Activated naive CD4-positive, alpha-beta T cell treated with Interleukin-2 at 50 U/mL for 16 hours (primary cell): Measurements from ENCODE around the gene C2orf81.
A peak's percentile ranks its signal among the peaks of the same experiment; 100 is the strongest.
"Not testable (repeated sequence)": the region's sequence is repeated elsewhere in the genome, so short reads cannot be mapped to it uniquely, and the experiment has no call there.

Experiments used
- DNase-seq: peaks from one replicate; pipeline ENCODE4 v3.0.0-alpha.2; 2020

The C2orf81 gene

GRCh38 chr2:74421221-74421870 is at the start of gene C2orf81, which contains the start of gene WDR54:
Gene C2orf81, minus strand, starts transcription at chr2:74421619. Its CDS starts 59 bp downstream, at chr2:74421560.
Gene WDR54, plus strand, starts transcription at chr2:74421730. Its CDS starts 424 bp downstream, at chr2:74422154.
- peak; percentile 94 for DNase-seq

GRCh38 chr2:74470742-74471141 is 49.3 kb upstream of the C2orf81 start:
- DNase-seq: not testable (repeated sequence)

GRCh38 chr2:74464406-74464805 is 43.0 kb upstream of the C2orf81 start:
- no peak for DNase-seq

- DNase-seq: no peak
These were observed 41.3 kb upstream of the C2orf81 start for GRCh38 chr2:74462786-74463105.

GRCh38 chr2:74462054-74462785 is 40.8 kb upstream of the C2orf81 start:
- no peak for DNase-seq

- no peak for DNase-seq
These were observed 40.0 kb upstream of the C2orf81 start for GRCh38 chr2:74461187-74462053.

GRCh38 chr2:74460187-74460586 is 38.8 kb upstream of the C2orf81 start:
- not testable (repeated sequence) for DNase-seq

- not testable (repeated sequence) for DNase-seq
These were observed 38.2 kb upstream of the C2orf81 start for GRCh38 chr2:74459503-74460118.

- no peak for DNase-seq
These were observed 37.5 kb upstream of the C2orf81 start for GRCh38 chr2:74458938-74459363.

- peak; percentile 99 for DNase-seq
These were observed 36.9 kb upstream of the C2orf81 start, which contains the start of gene WBP1 for GRCh38 chr2:74458132-74458937. Gene WBP1, plus strand, starts transcription at chr2:74458438. Its CDS starts 165 bp downstream, at chr2:74458603.

- peak; percentile 85 for DNase-seq
These were observed 36.2 kb upstream of the C2orf81 start for GRCh38 chr2:74457549-74458131.

GRCh38 chr2:74457129-74457548 is 35.7 kb upstream of the C2orf81 start:
- no peak for DNase-seq

GRCh38 chr2:74454654-74455511 is 33.5 kb upstream of the C2orf81 start, which contains the start of gene INO80B:
Gene INO80B, plus strand, starts transcription at chr2:74455087. Its CDS starts 30 bp downstream, at chr2:74455117.
- DNase-seq: peak; percentile 97

- no peak for DNase-seq
These were observed 29.3 kb upstream of the C2orf81 start for GRCh38 chr2:74450570-74451190.

- DNase-seq: no peak
These were observed 27.4 kb upstream of the C2orf81 start for GRCh38 chr2:74448771-74449170.

- DNase-seq: no peak
These were observed 26.0 kb upstream of the C2orf81 start for GRCh38 chr2:74447230-74447999.

GRCh38 chr2:74444498-74445318 is 23.3 kb upstream of the C2orf81 start:
- DNase-seq: no peak
